GM12873 (cell line): ENCODE measurements around the gene HSF5.

Experiments used
- TF ChIP-seq, protein P1 (sequence below): IDR thresholded peaks from 2 replicates; pipeline ENCODE4 v1.5.1; 2012; ENCODE audit warnings: low read depth, mild to moderate bottlenecking, moderate library complexity, low read length, control low read depth; ENCODE audit not compliant: insufficient read depth; ENCODE audit errors: missing control alignments

The HSF5 gene

DNA sequence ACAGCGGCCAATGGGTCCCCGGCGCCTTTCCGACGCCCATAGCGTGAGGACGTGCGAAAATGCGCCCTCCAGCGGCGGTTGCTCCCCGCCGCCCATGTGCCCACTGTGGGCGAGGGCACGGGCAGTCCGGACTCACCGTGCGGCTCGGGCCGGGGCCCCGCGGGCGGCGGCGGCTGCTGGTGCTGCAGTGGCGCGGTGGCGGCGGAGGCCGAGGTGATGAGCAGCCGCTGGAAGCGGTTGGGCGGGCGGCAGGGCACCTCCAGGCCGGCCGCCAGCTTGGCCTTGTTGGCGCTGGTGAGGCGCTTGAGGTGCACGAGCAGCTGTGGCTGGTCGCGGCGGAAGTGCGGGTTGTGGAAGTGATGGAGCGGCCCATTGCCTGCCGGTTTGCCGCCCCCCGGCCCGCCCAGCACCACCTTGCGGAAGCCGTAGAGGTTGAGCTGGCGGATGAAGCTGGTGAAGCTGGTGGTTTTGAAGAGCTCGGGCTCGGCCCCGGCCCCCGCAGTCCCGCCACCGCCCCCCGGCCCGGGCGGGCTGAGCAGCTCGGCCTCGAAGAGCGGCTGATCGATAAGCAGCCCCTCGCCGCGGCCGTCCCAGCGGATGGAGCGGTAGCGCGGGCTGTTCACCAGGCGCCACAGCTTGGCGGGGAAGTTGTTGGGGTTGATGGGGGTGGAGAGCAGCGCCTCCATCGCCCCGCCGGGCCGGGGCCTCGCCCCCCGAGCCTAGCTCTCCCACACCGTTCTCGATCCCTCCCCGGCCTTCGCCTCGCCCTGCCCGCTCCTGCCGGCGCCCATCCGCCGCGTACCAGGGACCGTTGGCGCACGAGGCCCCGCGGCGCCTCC lies at the start of gene HSF5:
Gene HSF5, minus strand, starts transcription at position 820 of the 839 bp plus-strand sequence. Its CDS starts 134 bp downstream, at position 686.
- TF ChIP-seq, protein P1, sequence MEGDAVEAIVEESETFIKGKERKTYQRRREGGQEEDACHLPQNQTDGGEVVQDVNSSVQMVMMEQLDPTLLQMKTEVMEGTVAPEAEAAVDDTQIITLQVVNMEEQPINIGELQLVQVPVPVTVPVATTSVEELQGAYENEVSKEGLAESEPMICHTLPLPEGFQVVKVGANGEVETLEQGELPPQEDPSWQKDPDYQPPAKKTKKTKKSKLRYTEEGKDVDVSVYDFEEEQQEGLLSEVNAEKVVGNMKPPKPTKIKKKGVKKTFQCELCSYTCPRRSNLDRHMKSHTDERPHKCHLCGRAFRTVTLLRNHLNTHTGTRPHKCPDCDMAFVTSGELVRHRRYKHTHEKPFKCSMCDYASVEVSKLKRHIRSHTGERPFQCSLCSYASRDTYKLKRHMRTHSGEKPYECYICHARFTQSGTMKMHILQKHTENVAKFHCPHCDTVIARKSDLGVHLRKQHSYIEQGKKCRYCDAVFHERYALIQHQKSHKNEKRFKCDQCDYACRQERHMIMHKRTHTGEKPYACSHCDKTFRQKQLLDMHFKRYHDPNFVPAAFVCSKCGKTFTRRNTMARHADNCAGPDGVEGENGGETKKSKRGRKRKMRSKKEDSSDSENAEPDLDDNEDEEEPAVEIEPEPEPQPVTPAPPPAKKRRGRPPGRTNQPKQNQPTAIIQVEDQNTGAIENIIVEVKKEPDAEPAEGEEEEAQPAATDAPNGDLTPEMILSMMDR = peak; percentile 54

DNA sequence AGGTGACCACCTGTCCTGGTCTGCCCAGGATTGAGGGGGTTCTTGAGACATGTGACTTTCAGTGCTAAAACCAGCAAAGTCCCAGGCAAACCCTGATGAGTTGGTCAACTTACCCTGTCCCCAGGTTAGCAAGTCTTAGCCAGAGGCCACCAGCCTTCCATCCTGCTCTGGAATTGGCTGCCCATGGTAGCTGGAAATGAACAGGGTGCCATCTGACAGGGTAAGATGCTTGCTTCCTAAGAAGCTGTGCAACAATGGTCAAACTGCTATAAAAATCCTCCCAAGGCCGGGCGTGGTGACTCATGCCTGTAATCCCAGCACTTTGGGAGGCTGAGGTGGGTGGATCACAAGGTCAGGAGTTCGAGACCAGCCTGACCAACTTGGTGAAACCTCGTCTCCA lies 49.1 kb upstream of the HSF5 start:
- TF ChIP-seq, protein P1 = no peak

GRCh38 chr17:58536542-58536941 lies 48.3 kb upstream of the HSF5 start:
- TF ChIP-seq, protein P1 = no peak

DNA sequence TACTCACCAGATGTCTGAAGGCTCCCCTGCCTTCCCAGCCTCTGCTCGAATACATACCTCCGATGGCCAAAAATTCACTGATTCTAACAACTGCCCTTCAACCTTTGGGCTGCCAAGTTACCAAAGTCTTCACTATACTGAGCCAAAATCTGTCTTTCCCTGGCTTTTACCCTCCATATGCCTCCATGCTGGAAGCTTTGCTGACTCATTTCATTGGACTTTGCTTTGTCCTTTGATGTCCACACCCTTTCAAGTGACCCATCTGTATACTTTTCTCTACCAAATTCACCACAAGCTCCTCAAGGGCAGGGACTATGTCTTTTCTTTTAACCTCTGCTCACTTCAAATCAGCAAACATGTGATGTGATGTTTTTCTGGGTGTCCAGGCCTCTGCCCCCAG lies 47.2 kb upstream of the HSF5 start:
- TF ChIP-seq, protein P1 = no peak

GRCh38 chr17:58534901-58535421 lies 46.8 kb upstream of the HSF5 start:
- TF ChIP-seq, protein P1 = no peak

- TF ChIP-seq, protein P1 = peak; percentile 16
Measured at GRCh38 chr17:58534331-58534730, 46.1 kb upstream of the HSF5 start.

- TF ChIP-seq, protein P1 = no peak
Measured at GRCh38 chr17:58533616-58534188, 45.5 kb upstream of the HSF5 start.
